NCI-H2227 (cell line): Measurements from ENCODE around the gene HECW1.
"Not testable (repeated sequence)": the region's sequence is repeated elsewhere in the genome, so short reads cannot be mapped to it uniquely, and the experiment has no call there.

Experiments used
- DNase-seq: peaks from one replicate; lab custom pipeline; 2025; ENCODE audit not compliant: unreplicated experiment; lab: John Stamatoyannopoulos, UW

Gene HECW1

DNA sequence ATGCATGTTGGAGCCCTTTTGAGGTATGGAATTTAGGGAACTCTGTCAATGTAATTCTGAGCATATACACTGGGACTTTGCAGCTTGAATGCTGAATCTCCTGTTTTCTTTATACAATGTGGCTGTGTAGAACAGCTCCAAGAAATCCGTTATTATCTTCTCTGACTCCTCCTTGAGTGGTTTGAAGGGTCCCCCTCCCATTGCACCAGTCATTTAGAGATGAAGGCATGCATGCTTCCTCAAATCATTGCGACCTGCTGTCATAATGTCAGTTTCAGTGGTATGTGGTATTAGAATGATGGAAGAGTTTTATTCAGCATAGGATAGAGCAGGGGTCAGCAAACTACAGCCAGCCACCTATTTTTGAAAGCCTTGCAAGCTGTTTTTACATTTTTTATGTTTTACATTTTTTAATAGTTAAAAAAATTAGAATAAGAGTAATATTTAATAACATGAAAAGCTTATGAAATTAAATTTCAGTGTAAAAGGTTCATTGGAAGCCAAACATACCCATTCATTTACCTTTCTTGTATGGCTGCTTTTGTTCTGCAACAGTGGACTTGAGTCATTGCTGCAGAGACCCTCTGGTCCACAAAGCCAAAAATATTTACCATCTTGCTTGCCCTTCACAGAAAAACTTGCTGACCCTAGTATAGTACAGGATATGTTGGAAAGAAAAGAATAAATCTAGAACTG lies 478.6 kb downstream of the HECW1 start:
- no peak for DNase-seq

- no peak for DNase-seq
Observed at GRCh38 chr7:43591558-43592180, 479.2 kb downstream of the HECW1 start.

DNA sequence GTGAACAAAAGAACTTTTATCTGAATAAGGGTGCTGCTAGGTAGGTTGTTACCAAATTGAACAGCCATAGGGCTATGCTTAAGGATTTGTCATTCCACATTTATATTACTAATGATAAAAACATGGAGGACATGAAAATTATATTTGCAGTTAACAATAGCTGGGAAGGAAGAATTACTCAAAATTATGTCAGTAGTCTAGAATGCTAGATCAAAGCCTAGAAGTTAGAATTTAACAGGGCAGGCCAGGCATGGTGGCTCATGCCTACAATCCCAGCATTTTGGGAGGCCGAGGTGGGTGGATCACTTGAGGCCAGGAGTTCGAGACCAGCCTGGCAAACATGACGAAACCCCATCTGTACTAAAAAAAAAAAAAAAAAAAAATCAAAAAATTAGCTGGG lies 479.9 kb downstream of the HECW1 start:
- no peak for DNase-seq

- no peak for DNase-seq
Observed at GRCh38 chr7:43593010-43593409, 480.6 kb downstream of the HECW1 start.

DNA sequence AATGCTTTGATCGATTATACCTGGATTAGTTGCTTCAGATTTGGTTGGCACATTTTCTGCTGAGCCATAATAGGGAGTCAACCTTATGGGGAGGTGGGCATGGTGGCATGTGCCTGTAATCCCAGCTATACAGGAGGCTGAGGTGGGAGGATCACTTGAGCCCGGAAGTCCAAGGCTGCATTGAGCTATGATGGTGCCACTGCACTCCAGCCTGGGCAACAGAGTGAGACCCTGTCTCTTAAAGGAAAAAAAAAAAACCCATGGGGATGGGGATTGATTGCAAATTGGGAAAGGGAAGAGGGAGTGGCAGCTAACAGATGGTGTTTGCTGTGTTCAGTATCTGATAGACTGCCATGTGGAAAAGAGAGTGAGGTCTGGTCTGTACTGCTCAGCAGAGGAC lies 481.6 kb downstream of the HECW1 start:
- DNase-seq: no peak

DNA sequence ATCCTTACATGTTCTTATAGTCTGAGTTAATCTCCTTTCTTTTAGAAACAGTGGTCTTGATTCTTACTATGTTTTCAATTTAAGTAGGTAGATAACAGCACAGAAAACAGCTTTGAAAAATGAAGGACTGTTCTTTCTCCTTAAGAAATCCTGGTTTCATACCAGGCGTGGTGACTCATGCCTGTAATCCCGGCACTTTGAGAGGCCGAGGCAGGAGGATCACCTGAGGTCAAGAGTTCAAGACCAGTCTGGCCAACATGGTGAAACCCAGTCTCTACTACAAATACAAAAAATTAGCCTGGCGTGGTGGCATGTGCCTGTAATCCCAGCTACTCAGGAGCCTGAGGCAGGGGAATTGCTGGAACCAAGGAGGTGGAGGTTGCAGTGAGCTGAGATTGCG lies 484.0 kb downstream of the HECW1 start:
- not testable (repeated sequence) for DNase-seq

GRCh38 chr7:43600056-43600455 lies 487.6 kb downstream of the HECW1 start:
- no peak for DNase-seq

GRCh38 chr7:43602256-43602655 lies 489.8 kb downstream of the HECW1 start:
- DNase-seq: no peak

- no peak for DNase-seq
Observed at GRCh38 chr7:43604251-43604650, 491.8 kb downstream of the HECW1 start.

DNA sequence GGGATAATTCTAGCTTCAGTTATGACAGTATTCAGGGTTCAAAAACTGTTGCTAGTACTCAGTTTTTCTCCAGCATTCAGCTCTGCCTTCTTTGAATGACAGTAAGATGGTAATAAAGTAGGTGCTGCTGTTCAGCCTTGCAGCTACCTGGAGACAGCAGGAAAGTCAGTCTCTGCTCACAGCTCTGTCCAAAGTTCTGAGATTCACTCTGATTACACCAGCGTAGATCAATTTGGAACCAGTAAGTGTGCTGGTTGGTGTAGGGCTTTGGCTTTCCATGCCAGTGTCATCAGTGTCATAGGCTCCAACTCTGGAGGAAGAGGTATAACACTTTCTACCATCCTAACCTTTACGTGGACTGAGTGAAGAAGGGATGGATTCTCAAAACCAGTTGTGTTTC lies 496.6 kb downstream of the HECW1 start:
- no peak for DNase-seq

DNA sequence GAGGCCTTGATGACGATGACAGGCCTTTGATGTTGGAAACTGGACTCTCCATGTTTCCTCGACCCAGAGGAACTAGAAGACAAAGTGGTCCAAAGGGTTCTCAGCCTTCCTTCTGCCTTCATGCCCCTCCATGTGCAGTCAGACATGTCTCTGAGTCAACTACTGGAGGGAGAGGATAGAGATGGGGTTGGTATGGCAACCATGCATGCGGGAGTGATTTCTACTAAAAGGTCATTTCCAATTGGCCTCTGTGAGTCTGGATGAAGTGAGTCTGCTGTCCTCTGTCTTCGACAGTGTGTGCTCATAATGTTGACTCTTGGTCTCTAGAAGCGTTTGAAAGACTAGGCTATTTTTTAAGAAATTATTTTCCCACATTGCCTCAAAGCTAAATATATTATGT lies 499.7 kb downstream of the HECW1 start:
- no peak for DNase-seq

- no peak for DNase-seq
Observed at GRCh38 chr7:43612599-43613589, 500.4 kb downstream of the HECW1 start.
